HG03135 (cell line): ENCODE data around the gene IRX6.

Experiments
- ATAC-seq: cut with Tn5 transposase; IDR thresholded peaks from one replicate; pipeline ENCODE4 v1.9.1; 2021; ENCODE audit warnings: mild to moderate bottlenecking, moderate library complexity; ENCODE audit not compliant: unreplicated experiment

Gene IRX6

GRCh38 chr16:55323637-55324271 is at the start of gene IRX6:
IRX6 (plus strand) TSS chr16:55324203; CDS start chr16:55325092, 889 bp downstream.
- no peak for ATAC-seq

DNA sequence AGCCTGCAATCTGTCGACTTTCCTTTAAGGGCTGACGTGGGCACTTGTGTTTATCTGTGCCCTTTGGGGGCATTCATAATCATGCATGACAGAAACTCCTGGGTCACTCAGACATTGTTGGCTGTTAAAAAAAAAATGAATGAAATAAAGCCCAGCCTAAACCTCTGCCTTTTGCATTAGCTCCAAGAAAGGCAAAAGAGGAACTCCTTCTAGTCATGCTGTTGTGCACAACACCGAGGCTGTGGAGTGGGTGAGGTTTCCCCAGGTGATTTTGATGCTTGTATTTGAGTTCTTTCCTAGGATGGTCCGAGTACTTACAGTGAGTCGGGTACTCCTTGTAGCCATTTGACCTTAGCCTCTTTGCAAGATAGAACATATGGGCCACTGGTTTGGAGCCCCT is 49.6 kb upstream of the IRX6 start:
- no peak for ATAC-seq

DNA sequence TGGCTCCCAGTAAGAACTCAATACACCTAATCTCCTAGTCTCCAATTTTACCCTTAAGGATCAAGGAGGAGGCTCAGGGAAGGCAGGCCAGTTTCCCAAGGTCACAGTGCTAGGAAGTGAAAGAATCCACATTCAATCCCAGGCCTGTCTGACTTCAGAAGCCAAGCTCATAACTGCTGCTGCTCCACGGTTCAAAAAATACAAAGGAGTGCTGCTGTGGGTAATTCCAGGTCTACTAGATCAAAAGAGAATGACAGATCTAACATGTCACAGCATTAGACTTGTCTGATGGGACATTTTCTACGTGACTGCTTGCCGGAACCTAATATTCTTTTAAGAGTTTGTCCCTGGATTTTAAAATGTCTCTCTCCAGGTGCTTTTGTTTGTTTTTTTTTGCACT is 48.8 kb upstream of the IRX6 start:
- no peak for ATAC-seq

DNA sequence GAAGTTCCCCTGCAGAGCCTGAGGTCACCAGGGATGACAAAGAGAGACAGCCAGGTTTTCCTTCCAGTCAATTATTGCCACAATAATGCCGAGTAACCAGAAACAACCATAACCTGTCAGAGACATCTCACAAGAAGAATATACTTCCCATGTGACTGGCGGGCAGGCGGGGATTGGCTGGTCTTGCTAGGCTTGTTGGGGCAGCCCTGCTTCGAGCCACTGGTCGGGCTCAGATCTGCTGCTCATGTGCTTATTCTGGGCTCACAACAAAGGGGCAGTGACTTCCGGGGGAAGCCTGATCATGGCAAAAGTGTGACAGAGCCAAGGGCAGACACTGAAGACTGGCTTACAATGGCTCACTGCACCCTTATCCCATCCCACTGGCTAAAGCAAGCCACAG is 48.1 kb upstream of the IRX6 start:
- no peak for ATAC-seq

DNA sequence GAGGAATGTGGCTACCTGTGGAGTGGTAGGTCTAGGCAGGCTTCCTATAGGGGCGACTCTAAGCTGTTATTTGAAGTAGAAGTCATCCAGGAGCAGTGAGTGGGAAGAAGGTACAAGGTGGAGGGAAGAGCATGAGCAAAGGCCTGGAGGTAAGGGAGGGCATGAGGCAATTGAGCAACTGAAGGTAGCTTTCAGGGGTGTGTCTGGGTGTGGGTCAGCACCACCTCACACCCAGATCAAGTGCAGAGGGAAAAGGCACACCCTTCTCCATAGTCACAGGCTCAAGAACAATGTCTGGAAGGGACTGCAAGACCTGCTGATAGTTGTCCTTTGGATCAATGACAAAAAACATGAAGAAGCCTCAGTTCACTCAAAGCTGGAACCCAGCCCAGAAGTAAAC is 46.5 kb upstream of the IRX6 start:
- ATAC-seq, result no peak

GRCh38 chr16:55279598-55279997 is 44.4 kb upstream of the IRX6 start:
- no peak for ATAC-seq

GRCh38 chr16:55280587-55280986 is 43.4 kb upstream of the IRX6 start:
- no peak for ATAC-seq

- no peak for ATAC-seq
Observed at GRCh38 chr16:55282441-55282840, 41.6 kb upstream of the IRX6 start.

GRCh38 chr16:55283812-55284717 is 39.9 kb upstream of the IRX6 start:
- ATAC-seq, result no peak

DNA sequence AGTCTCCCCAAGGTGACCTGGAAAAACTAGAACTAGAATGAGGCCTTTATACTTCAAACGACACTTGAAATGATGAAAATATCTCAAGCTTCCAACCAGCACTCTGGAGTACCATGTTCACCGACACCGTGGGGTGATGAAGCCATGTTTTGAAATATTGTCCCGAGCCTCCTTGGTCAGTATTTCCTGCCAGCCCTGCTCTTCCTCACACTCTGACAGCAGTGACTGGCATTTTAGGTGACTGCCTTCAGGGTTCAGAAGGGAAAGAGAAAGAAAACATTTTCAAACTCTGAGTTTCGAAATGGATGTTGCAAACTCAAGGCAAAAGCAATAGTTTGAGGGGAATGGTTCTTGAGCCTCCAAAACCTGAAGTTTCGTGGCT is 39.3 kb upstream of the IRX6 start:
- ATAC-seq, result no peak

- no peak for ATAC-seq
Observed at GRCh38 chr16:55285586-55285985, 38.4 kb upstream of the IRX6 start.

GRCh38 chr16:55289353-55289752 is 34.6 kb upstream of the IRX6 start:
- no peak for ATAC-seq

DNA sequence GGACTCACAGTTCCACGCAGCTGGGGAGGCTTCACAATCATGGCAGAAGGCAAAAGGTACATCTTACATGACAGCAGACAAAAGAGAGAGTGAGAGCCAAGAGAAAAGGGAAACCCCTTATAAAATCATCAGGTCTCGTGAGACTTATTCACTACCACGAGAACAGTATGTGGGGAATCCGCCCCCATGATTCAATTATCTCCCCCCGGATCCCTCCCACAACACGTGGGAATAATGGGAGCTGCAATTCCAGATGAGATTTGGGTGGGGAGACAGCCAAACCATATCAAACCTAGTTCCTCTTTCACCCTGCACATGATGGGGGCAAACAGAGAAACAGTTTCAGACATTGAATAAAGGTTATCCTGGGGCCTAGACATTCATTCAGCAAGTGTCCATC is 32.2 kb upstream of the IRX6 start:
- ATAC-seq, result no peak

- ATAC-seq, result no peak
Observed at GRCh38 chr16:55292491-55292890, 31.5 kb upstream of the IRX6 start.

DNA sequence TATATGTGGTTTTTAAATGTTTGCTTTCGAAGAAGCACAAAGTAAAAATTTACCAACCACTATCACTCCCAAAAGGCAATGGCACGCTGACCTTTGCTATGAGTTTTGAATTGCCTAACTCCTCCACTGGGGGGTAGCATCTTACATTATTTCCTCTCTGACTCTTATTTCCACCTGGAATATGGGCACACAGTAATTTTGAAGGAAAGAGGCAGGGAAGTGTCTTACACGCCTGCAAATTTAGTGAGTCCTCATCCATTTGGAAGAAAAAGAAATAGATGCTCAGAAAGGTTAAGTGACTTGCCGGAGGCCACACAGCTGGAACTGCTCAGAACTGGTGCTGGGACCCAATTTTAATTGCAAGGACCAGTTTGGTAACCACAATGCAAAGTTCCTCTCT is 29.9 kb upstream of the IRX6 start:
- no peak for ATAC-seq

- no peak for ATAC-seq
Observed at GRCh38 chr16:55294931-55295342, 29.1 kb upstream of the IRX6 start.

GRCh38 chr16:55297062-55297909 is 26.7 kb upstream of the IRX6 start:
- ATAC-seq, result no peak

GRCh38 chr16:55297910-55298479 is 26.0 kb upstream of the IRX6 start:
- no peak for ATAC-seq

- no peak for ATAC-seq
Observed at GRCh38 chr16:55301385-55302008, 22.5 kb upstream of the IRX6 start.

DNA sequence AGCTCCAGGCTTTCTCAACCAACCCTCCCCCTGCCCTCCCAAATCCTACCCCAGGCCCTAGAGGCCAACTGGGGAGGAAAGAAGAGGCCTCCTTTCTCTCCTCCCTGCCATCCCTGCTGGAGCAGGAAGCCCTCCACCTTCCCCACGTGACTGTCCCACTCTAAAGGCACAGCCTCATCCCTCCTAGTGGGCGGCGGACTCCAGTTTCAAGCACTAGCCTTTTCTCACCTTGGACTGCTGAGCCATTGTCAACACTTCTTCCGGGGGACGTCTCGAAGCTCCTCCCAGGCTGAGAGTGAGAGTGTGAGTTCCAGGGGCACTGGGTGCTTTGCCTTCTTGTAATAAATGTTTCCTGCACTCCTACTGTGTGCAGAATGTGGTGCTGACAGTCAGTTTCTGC is 21.4 kb upstream of the IRX6 start:
- no peak for ATAC-seq

GRCh38 chr16:55308973-55309372 is 15.0 kb upstream of the IRX6 start:
- no peak for ATAC-seq
